ENCODE results near the gene MTCH2.

The MTCH2 gene

GRCh38 chr11:47572715-47573255, 69.6 kb downstream of the MTCH2 start:
- Histone ChIP-seq H3K9me3 (ENCODE audit: control insufficient read depth, insufficient read depth, low read length) (no peaks in the 10 kb centered on the region), H3K36me3 (ENCODE audit: insufficient read depth, low read length) (peaks cover 24% of the 10 kb centered on the region), H3K9ac (ENCODE audit: low read depth, low read length) (no peak overlapping the region), H3K4me1 (ENCODE audit: insufficient read depth, low read length) (no peaks in the 10 kb centered on the region)

GRCh38 chr11:47571895-47572294, 70.5 kb downstream of the MTCH2 start:
- Histone ChIP-seq H3K9me3 (ENCODE audit: control insufficient read depth, insufficient read depth, low read length) (no peaks in the 10 kb centered on the region), H3K36me3 (ENCODE audit: insufficient read depth, low read length) (peaks cover 24% of the 10 kb centered on the region), H3K9ac (ENCODE audit: low read depth, low read length) (no peak overlapping the region), H3K4me1 (ENCODE audit: insufficient read depth, low read length) (no peaks in the 10 kb centered on the region)

- no peaks in the 10 kb centered on the region; the same call in 1 of the 2 replicates for H3K9me3 ChIP-seq (ENCODE audit: control insufficient read depth, insufficient read depth, low read length)
- no peak overlapping the region for H3K9ac ChIP-seq (ENCODE audit: low read depth, low read length)
- H3K36me3 ChIP-seq (ENCODE audit: insufficient read depth, low read length) = peaks cover 24% of the 10 kb centered on the region
- H3K4me1 ChIP-seq (ENCODE audit: insufficient read depth, low read length) = no peaks in the 10 kb centered on the region
Measured at GRCh38 chr11:47571357-47571729, 71.0 kb downstream of the MTCH2 start.

GRCh38 chr11:47570651-47571356, 71.6 kb downstream of the MTCH2 start:
- Histone ChIP-seq H3K9ac (ENCODE audit: low read depth, low read length) (no peak overlapping the region), H3K9me3 (ENCODE audit: control insufficient read depth, insufficient read depth, low read length) (no peaks in the 10 kb centered on the region; the same call in 1 of the 2 replicates), H3K4me1 (ENCODE audit: insufficient read depth, low read length) (no peaks in the 10 kb centered on the region), H3K36me3 (ENCODE audit: insufficient read depth, low read length) (peaks cover 24% of the 10 kb centered on the region)

GRCh38 chr11:47569646-47570045, 72.7 kb downstream of the MTCH2 start:
- no peaks in the 10 kb centered on the region for H3K4me1 ChIP-seq (ENCODE audit: insufficient read depth, low read length)
- H3K36me3 ChIP-seq (ENCODE audit: insufficient read depth, low read length) = peaks cover 24% of the 10 kb centered on the region
- no peak overlapping the region for H3K9ac ChIP-seq (ENCODE audit: low read depth, low read length)
- H3K9me3 ChIP-seq (ENCODE audit: control insufficient read depth, insufficient read depth, low read length) = no peaks in the 10 kb centered on the region; the same call in 1 of the 2 replicates

Data from ES-I3 (cell line).